ENCODE results near the gene ATXN10.
"Not testable (repeated sequence)": the region's sequence is repeated elsewhere in the genome, so short reads cannot be mapped to it uniquely, and the experiment has no call there.

Gene ATXN10

DNA sequence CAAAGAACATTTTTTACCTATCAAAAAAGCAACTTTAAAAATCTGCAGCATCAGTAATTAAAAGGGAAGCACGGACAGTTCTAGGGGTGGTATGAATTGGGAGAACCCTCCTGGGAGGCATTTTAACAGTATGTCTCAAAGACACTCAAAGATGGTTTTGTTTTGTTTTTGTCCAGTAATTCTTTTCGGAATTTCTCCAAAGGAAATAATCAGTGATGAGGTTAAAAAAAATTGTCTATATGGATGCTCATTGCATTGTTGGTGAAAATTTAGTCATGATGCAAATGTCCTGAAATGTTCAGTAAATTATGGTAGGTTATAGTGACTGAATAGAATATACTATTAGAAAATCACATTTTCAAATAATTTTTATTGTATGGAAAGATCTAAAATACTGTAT is 115.1 kb downstream of the ATXN10 start:
- TF ChIP-seq, protein P1, sequence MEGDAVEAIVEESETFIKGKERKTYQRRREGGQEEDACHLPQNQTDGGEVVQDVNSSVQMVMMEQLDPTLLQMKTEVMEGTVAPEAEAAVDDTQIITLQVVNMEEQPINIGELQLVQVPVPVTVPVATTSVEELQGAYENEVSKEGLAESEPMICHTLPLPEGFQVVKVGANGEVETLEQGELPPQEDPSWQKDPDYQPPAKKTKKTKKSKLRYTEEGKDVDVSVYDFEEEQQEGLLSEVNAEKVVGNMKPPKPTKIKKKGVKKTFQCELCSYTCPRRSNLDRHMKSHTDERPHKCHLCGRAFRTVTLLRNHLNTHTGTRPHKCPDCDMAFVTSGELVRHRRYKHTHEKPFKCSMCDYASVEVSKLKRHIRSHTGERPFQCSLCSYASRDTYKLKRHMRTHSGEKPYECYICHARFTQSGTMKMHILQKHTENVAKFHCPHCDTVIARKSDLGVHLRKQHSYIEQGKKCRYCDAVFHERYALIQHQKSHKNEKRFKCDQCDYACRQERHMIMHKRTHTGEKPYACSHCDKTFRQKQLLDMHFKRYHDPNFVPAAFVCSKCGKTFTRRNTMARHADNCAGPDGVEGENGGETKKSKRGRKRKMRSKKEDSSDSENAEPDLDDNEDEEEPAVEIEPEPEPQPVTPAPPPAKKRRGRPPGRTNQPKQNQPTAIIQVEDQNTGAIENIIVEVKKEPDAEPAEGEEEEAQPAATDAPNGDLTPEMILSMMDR (IDR thresholded peaks at IDR 0.05; ENCODE audit: control extremely low read depth, extremely low read depth, low read depth, missing control alignments), result no peak
- DNase-seq (ENCODE audit: extremely low spot score), result no peak
- POLR2A ChIA-PET, result no interaction called here
- CTCF ChIA-PET, result no interaction called here

DNA sequence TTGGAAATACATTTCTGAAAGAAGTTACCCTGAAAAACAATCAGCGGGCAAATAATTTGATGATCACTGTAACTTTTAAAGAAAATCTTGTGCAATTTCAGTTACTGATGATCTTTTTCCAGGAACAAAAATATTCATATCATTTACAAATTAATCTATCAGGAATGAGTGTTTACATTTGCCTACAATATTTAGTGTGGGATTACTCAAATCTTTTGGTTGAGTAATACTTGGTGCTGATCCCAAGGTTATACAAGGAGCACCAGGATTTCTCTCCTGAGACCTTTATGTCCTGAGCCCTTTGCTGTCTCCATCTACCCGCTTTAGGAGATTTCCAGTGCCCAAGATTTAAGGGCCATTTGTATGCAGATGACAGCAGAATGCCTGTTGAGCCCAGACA is 116.1 kb downstream of the ATXN10 start:
- ChIA-PET POLR2A (no interaction called here), CTCF (interaction anchor here (2.0 kb wide), 1 partner anchor 11 kb away, joined by 8 read pairs; no protein-coding TSS in a partner anchor)
- DNase-seq (ENCODE audit: extremely low spot score), result no peak
- TF ChIP-seq, protein P1 (IDR thresholded peaks at IDR 0.05; ENCODE audit: control extremely low read depth, extremely low read depth, low read depth, missing control alignments), result no peak

DNA sequence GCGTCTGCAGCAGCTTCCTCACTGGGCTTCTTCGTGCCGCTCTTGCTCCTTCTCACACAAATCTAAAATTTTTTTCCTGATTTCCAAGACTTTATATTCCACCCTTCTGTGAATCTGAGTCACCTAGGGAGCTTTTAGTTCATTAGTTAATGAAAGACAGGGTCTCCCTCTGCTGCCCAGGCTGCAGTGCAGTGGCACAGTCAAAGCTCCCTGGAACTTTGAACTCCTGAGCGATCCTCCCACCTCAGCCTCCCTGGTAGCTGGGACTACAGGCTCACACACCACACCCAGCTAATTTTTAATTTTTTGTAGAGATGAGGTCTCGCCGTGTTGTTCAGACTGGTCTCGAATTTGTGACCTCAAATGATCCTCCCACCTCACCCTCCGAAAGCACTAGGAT is 116.9 kb downstream of the ATXN10 start:
- CTCF ChIA-PET, result interaction anchor here (1.1 to 2.0 kb wide), 3 partner anchors 12 to 52 kb away, joined by 3 to 8 read pairs (median 3); no protein-coding TSS in a partner anchor

DNA sequence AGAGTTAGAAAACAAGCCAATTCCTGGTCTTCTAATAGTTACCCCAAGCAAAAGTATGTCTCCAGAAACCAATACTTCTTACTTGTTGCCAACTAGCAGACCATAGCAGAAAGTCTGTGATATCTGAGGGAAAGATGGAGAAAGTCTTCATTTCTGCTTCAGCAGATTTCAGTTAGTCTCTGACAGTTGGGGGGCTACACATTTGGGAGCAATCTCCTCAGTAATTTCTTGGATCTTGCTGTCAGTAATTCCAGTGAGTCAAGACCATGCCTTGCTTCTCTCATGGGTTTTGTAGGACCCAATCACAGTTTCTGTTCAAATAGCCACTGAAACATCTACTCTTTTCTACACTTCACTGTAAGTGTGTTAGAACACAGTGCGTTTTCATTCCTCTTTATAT is 118.8 kb downstream of the ATXN10 start:
- ChIA-PET POLR2A (interaction anchor here (0.5 kb wide), 1 partner anchor 19 kb away, joined by 4 read pairs; no protein-coding TSS in a partner anchor), CTCF (no interaction called here)
- TF ChIP-seq, protein P1 (IDR thresholded peaks at IDR 0.05; ENCODE audit: control extremely low read depth, extremely low read depth, low read depth, missing control alignments), result no peak
- DNase-seq (ENCODE audit: extremely low spot score), result no peak

More for the DNA sequence above, 116.9 kb downstream of the ATXN10 start:
- no peak for DNase-seq (ENCODE audit: extremely low spot score)
- TF ChIP-seq, protein P1 (IDR thresholded peaks at IDR 0.05; ENCODE audit: control extremely low read depth, extremely low read depth, low read depth, missing control alignments), result no peak
- POLR2A ChIA-PET, result interaction anchor here (0.7 kb wide), 1 partner anchor 12 kb away, joined by 3 read pairs; no protein-coding TSS in a partner anchor

DNA sequence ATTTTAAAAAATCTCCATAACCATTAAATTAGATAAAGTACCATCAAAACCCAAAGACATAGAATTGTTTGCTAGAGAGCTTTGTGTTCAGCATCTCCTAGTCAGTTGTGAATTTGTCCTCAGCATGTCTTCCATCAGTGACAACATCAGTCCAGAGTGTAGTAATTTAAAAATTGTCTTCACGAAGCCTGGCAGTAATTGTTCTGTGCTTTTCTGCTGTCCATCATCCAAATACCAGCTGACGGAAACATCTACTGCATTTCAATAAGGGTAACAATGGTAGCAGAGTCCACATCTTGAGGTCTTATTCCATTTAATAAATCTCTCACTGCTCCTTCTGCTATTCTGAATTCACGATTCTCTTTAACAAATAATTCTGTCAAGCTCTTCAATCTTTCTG is 121.5 kb downstream of the ATXN10 start:
- TF ChIP-seq, protein P1 (IDR thresholded peaks at IDR 0.05; ENCODE audit: control extremely low read depth, extremely low read depth, low read depth, missing control alignments), result no peak
- ChIA-PET CTCF (interaction anchor here (1.1 to 2.8 kb wide), 4 partner anchors 10 to 22 kb away, joined by 3 to 15 read pairs (median 4); no protein-coding TSS in a partner anchor), POLR2A (no interaction called here)
- DNase-seq (ENCODE audit: extremely low spot score), result no peak

DNA sequence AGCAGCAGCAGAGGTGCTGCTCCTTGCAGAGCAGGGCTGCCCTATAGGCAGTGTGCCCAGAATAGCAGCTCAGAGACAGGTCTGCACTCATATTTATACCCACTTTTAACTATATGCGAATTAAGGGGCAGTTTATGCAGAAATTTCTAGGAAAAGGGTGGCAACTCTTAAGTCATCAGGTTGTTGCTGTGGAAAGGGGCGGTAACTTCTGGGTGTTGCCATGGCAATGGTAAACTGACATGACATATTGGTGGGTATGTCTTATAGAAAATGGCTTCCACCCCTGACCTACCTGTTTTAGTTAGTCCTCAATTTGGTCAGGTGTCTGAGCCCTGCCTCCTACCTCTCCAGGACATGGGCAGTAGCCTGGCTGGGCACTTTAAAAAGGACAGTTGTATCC is 122.3 kb downstream of the ATXN10 start:
- TF ChIP-seq, protein P1 (IDR thresholded peaks at IDR 0.05; ENCODE audit: control extremely low read depth, extremely low read depth, low read depth, missing control alignments), result no peak
- CTCF ChIA-PET, result interaction anchor here (1.1 to 2.8 kb wide), 3 partner anchors 10 to 17 kb away, joined by 3 to 15 read pairs (median 3); no protein-coding TSS in a partner anchor
- DNase-seq (ENCODE audit: extremely low spot score), result no peak
- POLR2A ChIA-PET, result no interaction called here

DNA sequence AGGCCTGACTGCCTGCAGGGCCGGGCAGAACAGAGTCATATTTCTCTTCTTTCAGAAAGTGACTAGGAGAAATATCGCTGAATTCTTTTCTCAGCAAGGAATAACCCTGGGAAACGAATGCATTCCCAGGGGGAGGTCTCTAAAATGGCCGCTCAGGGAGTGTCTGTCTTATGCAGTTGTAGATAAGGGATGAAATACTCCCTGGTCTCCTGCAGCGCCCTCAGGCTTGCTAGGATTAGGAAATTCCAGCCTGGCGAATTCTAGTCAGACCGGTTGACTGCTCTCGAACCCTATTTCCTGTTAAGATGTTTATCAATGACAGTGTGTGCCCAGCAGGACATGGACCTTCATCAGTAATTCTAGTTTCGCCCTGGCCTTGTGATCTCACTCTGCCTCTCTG is 124.4 kb downstream of the ATXN10 start:
- POLR2A ChIA-PET; CTCF ChIA-PET; DNase-seq (ENCODE audit: extremely low spot score): not testable (repeated sequence)

All from GM10248 (cell line).